ENCODE data around the gene LIN52.

Gene LIN52

GRCh38 chr14:74194506-74195274 is 109.9 kb downstream of the LIN52 start:
- no peak for DNase-seq (ENCODE audit: low spot score)

GRCh38 chr14:74195623-74196022 is 110.9 kb downstream of the LIN52 start:
- no peak for DNase-seq (ENCODE audit: low spot score)

GRCh38 chr14:74198441-74199234 is 113.9 kb downstream of the LIN52 start:
- DNase-seq (ENCODE audit: low spot score): no peak

- DNase-seq (ENCODE audit: low spot score): no peak
Observed at GRCh38 chr14:74202113-74202512, 117.4 kb downstream of the LIN52 start.

- DNase-seq (ENCODE audit: low spot score): no peak
Observed at GRCh38 chr14:74203639-74204038, 118.9 kb downstream of the LIN52 start.

GRCh38 chr14:74204491-74204890 is 119.7 kb downstream of the LIN52 start:
- no peak for DNase-seq (ENCODE audit: low spot score)

GRCh38 chr14:74205882-74206281 is 121.1 kb downstream of the LIN52 start:
- DNase-seq (ENCODE audit: low spot score): no peak

GRCh38 chr14:74207943-74208342 is 123.2 kb downstream of the LIN52 start:
- DNase-seq (ENCODE audit: low spot score): peak; percentile 50

GRCh38 chr14:74208642-74209041 is 123.9 kb downstream of the LIN52 start:
- no peak for DNase-seq (ENCODE audit: low spot score)

- DNase-seq (ENCODE audit: low spot score): no peak
Observed at GRCh38 chr14:74211945-74212580, 127.3 kb downstream of the LIN52 start.

GRCh38 chr14:74213907-74214803 is 129.4 kb downstream of the LIN52 start:
- no peak for DNase-seq (ENCODE audit: low spot score)

- no peak for DNase-seq (ENCODE audit: low spot score)
Observed at GRCh38 chr14:74216671-74217070, 131.9 kb downstream of the LIN52 start.

- DNase-seq (ENCODE audit: low spot score): peak; percentile 95
Observed at GRCh38 chr14:74217672-74218448, 133.1 kb downstream of the LIN52 start.

GRCh38 chr14:74218462-74218861 is 133.7 kb downstream of the LIN52 start:
- no peak for DNase-seq (ENCODE audit: low spot score)

- no peak for DNase-seq (ENCODE audit: low spot score)
Observed at GRCh38 chr14:74219277-74220205, 134.8 kb downstream of the LIN52 start.

- no peak for DNase-seq (ENCODE audit: low spot score)
Observed at GRCh38 chr14:74220991-74221390, 136.2 kb downstream of the LIN52 start.

GRCh38 chr14:74221741-74222140 is 137.0 kb downstream of the LIN52 start:
- no peak for DNase-seq (ENCODE audit: low spot score)

GRCh38 chr14:74223016-74223415 is 138.3 kb downstream of the LIN52 start:
- no peak for DNase-seq (ENCODE audit: low spot score)

GRCh38 chr14:74231784-74232183 is 147.0 kb downstream of the LIN52 start:
- DNase-seq (ENCODE audit: low spot score): no peak

- DNase-seq (ENCODE audit: low spot score): no peak
Observed at GRCh38 chr14:74235017-74235416, 150.3 kb downstream of the LIN52 start.

Measured in iPS-NIHi11 (cell line).